Epidermal melanocyte (primary cell): ENCODE results near the gene IDH3G.

Source experiments
- DNase-seq: peaks from one replicate; pipeline ENCODE4 v3.0.0; 2011; ENCODE audit warnings: low spot score; ENCODE audit not compliant: insufficient read length

Gene IDH3G

GRCh38 chrX:153791104-153791852 lies 2.9 kb downstream of the IDH3G start:
- no peak for DNase-seq

- DNase-seq: no peak
These were observed 4.5 kb downstream of the IDH3G start for GRCh38 chrX:153789654-153790053.

GRCh38 chrX:153786669-153787068 lies 7.5 kb downstream of the IDH3G start:
- DNase-seq: no peak

GRCh38 chrX:153784325-153784967 lies 9.7 kb downstream of the IDH3G start:
- no peak for DNase-seq

GRCh38 chrX:153783378-153784013 lies 10.7 kb downstream of the IDH3G start:
- DNase-seq: no peak

GRCh38 chrX:153782871-153783270 lies 11.3 kb downstream of the IDH3G start:
- DNase-seq: no peak

- DNase-seq: no peak
These were observed 11.9 kb downstream of the IDH3G start for GRCh38 chrX:153782313-153782712.

- no peak for DNase-seq
These were observed 12.6 kb downstream of the IDH3G start for GRCh38 chrX:153781428-153782047.

GRCh38 chrX:153780678-153781427 lies 13.3 kb downstream of the IDH3G start, which contains the start of gene SRPK3:
SRPK3 (plus strand) TSS chrX:153781041; CDS start chrX:153781087, 46 bp downstream.
- no peak for DNase-seq

GRCh38 chrX:153779891-153780677 lies 14.1 kb downstream of the IDH3G start:
- DNase-seq: no peak

GRCh38 chrX:153778684-153779101 lies 15.5 kb downstream of the IDH3G start:
- DNase-seq: no peak

- DNase-seq: no peak
These were observed 16.0 kb downstream of the IDH3G start for GRCh38 chrX:153778181-153778580.

GRCh38 chrX:153777261-153778090 lies 16.7 kb downstream of the IDH3G start:
- no peak for DNase-seq

GRCh38 chrX:153776611-153777045 lies 17.5 kb downstream of the IDH3G start:
- DNase-seq: no peak

- DNase-seq: no peak
These were observed 18.0 kb downstream of the IDH3G start for GRCh38 chrX:153776120-153776599.

- no peak for DNase-seq
These were observed 18.7 kb downstream of the IDH3G start for GRCh38 chrX:153775293-153776119.

GRCh38 chrX:153774576-153775292 lies 19.4 kb downstream of the IDH3G start:
- DNase-seq: no peak
